HG03025 (cell line): Measurements from ENCODE around the gene LRTM2.

Experiments used
- ATAC-seq: cut with Tn5 transposase; IDR thresholded peaks from one replicate; pipeline ENCODE4 v1.9.1; 2021; ENCODE audit warnings: mild to moderate bottlenecking, moderate library complexity; ENCODE audit not compliant: unreplicated experiment, low FRiP score

Gene LRTM2

GRCh38 chr12:1820191-1820895 lies at the start of gene LRTM2:
TSS of gene LRTM2 (plus strand) at chr12:1820565. CDS start at chr12:1828149, 7,584 bp downstream.
- no peak for ATAC-seq

- ATAC-seq, result no peak
Observed at GRCh38 chr12:1773937-1774655, 46.3 kb upstream of the LRTM2 start.

DNA sequence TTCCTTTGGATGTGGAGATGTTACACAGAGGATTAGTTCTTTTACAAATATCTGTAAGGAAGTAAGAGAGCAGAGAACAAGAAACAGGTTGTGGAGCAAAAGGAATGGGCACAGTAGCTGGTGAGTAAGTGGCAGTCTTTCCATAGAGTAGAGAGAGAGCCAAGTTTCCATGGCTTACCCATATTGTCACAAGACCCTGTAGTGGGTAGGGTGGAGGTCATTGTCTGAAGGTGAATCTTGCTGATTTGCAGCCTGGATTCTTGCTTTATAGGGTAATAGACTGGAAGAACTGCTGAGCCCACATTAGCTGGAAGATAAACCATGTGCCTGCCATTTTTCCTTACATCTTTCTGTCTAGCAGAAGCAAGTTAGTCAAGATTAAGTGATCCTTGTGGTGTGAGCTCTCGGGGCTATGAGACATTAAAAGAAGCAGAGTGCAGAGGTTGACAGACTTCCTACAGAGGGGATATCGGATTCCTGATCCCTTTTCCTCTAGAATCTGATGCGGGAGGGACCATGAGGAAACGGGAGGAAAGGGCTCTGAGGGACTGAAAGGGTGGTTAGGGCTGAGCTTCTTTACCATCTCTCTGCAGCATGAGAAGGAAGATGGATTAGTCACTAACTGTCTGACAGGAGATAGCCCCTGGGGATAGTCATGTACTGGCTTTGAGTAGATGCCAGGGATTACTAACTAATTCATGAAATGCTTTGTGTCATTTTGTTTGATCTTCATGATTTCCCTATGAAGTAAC lies 44.0 kb upstream of the LRTM2 start:
- no peak for ATAC-seq

- ATAC-seq, result no peak
Observed at GRCh38 chr12:1777798-1778197, 42.6 kb upstream of the LRTM2 start.

GRCh38 chr12:1778911-1779310 lies 41.5 kb upstream of the LRTM2 start:
- no peak for ATAC-seq

DNA sequence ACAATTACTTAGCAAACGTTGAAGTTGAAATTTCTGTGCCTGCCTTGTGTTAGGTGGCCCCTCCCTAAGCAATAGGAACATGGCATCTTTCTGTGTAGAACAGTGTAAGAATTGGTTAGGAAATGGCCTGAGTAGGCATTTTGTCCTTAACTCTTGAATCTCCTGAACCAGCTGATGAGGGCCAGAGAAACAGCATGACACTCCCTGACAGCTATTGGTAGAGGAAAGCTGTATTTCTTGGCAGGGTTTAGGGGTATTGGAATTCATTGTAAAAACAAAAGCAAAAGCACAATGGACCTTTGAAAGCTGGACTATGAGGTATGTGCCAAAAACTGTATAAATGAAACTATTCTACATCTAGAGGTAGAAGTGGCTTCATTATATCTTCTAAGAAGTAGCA lies 40.6 kb upstream of the LRTM2 start:
- ATAC-seq, result no peak

DNA sequence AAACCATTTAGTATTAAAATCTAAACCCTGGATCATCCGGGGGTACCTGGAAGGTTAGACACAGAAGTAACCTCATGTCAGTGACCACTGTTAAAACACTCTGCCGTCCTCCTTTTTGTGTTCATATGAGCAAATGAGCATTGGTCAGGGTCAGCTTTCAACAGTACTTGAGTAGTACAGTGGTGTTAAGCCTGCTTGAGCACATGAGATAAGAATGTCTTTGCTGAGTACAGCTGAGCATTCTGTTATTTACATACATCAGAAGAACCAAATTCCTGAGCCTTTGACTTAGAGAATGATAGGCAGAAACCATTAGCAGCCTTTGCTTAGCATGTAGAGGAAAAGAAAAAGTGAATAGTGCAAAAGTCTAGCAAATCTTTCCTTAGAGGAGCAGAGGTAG lies 38.6 kb upstream of the LRTM2 start:
- ATAC-seq, result no peak

GRCh38 chr12:1782215-1782614 lies 38.1 kb upstream of the LRTM2 start:
- no peak for ATAC-seq

DNA sequence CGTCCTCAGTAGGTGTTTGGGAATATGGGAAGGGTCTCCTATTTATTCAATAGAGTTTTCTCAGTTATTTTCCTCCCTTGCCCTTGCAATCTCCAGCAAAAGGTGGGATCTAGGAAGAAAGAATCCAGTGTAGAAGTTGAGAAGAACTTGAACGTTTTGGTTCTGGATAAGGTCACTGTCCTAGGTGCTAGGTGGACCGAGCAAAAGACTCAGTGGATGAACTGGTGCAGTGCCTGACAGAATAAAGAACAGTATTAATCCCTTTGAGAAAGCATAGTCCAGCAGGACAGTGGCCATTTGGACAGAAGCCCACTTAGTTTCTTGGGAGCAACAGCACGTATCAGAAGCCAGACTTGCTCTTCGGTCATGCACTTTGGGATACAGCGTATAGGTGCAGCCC lies 32.7 kb upstream of the LRTM2 start:
- no peak for ATAC-seq

- no peak for ATAC-seq
Observed at GRCh38 chr12:1790444-1790843, 29.9 kb upstream of the LRTM2 start.

DNA sequence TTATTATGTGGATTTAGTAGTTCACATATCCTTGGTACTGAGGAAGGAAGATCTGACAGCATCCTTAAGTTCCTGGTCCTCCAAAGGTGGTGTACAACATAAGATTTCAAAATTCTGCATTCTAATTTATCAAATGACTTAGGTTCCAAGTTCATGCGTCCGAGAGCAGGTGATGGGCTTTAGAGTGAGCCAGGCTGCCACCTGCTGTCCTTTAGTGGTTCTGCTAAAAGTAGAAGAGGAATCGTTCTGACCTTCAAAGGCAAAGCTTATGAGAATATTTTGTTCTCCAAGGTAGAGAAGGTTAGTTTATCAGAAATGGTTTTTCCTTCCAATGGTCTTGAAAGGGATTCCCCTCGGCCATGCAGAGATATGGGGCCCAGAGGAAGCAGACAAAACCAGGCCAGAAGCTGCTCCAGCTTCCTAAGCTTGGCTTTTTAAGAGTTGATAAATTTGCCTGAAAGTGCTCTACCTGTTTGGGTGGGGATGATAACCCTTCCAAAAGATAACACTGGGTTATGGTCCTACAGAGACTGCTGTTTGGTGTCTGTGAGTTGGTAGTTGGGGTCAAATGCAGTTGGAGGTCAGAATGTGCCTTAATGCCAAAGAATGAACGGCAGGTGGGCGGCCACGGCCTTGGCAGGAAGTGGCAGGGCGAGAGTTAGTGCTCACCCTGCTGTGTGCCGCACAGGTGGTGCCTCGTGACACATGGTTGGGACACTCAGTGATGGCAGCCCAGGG lies 29.1 kb upstream of the LRTM2 start:
- ATAC-seq, result no peak

GRCh38 chr12:1792406-1792805 lies 28.0 kb upstream of the LRTM2 start:
- no peak for ATAC-seq

GRCh38 chr12:1793426-1794210 lies 26.7 kb upstream of the LRTM2 start:
- ATAC-seq, result no peak

DNA sequence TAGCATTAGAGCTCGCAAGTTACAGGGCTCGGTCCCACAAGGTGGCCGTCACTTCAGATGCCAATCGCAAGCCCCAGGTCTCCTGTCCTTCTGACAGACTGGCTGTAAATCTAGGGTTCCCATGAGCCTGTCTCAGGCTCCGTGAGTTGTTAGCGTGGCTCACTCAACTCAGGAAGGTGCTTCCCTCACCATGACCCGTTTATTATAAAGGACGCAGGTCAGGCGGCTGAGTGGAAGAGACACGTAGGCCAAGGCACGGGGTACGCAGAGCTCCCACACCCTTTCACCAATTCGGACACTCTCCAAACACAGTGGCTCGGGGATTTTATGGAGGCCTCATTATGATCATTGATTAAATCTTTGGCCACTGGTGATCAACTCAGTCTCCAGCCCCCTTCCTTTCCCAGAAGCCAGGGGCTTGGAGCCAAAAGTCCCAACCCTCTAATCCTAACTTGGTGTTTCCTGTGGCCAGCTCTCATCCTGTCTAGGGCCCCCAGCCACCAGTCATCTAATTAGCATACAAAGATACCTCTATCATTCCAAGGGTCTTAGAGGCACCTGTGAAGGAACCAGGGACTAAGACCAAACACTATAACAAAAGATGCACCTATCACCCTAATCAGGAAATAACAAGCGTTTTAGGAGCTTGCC lies 25.8 kb upstream of the LRTM2 start:
- ATAC-seq, result no peak

DNA sequence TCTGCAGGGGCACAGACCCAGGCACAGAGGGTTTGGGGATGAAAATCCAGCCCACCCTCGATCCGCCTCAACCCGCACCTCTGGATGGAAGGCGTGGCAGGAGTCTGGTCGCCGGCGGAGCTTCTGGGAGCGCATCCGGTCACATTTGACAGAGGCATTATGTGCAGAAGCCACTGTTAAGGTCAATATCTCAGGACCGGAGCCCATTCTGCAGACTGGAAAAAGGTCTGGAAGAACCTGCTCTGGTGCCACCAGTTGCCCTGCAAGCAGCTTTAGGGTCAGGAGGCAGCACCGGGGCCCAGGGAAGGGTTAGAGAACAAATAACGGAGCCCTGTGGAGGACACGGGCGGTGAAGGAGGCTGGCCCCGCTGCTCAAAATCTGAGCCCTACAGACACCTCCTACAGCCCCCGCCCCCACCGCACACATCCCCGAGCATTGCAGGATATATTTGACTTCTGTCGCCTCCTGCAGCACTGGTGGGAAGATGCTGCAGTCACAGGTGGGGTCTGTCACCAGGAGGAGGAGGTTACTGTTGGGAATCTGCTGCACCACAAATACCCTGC lies 25.1 kb upstream of the LRTM2 start:
- no peak for ATAC-seq

- peak; percentile 88 for ATAC-seq
Observed at GRCh38 chr12:1795785-1796514, 24.4 kb upstream of the LRTM2 start.

DNA sequence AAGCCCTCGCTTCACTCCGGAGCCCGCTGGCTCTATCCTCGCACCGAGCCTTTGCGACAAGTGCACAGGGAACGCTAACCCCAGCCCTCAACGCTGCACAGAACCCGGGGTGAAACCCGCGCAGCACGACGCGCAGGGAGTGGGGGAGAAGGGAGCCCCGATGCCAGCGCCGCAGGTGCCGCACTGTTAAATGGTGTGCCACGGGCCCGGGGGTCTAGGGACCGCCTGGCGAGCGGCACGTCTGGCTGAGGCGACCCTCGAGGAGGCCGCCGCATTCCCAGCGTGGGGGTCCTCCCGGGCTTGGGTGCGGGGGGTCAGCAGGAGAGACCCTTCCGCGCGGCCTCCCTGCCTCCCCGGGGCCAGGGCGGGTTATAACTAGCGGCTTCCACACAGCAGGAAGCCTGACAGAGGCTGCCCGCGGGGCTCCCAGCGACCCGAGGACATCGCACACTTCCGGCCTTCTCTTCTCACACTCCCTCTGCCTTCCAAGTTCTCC lies 23.8 kb upstream of the LRTM2 start:
- peak; percentile 18 for ATAC-seq
